RPMI8226 (cell line): Measurements from ENCODE around the gene LMOD1.
"Not testable (repeated sequence)": the region's sequence is repeated elsewhere in the genome, so short reads cannot be mapped to it uniquely, and the experiment has no call there.

ENCODE experiments used
- DNase-seq: peaks from one replicate; pipeline ENCODE4 v3.0.0-alpha.2; 2015

Gene LMOD1

GRCh38 chr1:201945863-201946223 lies 505 bp downstream of the LMOD1 start:
- no peak for DNase-seq

GRCh38 chr1:201945157-201945556 lies 1.2 kb downstream of the LMOD1 start:
- no peak for DNase-seq

GRCh38 chr1:201944639-201945038 lies 1.7 kb downstream of the LMOD1 start:
- no peak for DNase-seq

GRCh38 chr1:201944002-201944401 lies 2.3 kb downstream of the LMOD1 start:
- no peak for DNase-seq

- no peak for DNase-seq
Observed at GRCh38 chr1:201942129-201942495, 4.2 kb downstream of the LMOD1 start.

GRCh38 chr1:201941420-201942128 lies 4.8 kb downstream of the LMOD1 start:
- DNase-seq, result no peak

GRCh38 chr1:201940316-201940715 lies 6.0 kb downstream of the LMOD1 start:
- DNase-seq, result not testable (repeated sequence)

- no peak for DNase-seq
Observed at GRCh38 chr1:201939574-201939973, 6.8 kb downstream of the LMOD1 start.

GRCh38 chr1:201939148-201939547 lies 7.2 kb downstream of the LMOD1 start:
- no peak for DNase-seq

- DNase-seq, result no peak
Observed at GRCh38 chr1:201938440-201939035, 7.8 kb downstream of the LMOD1 start.

GRCh38 chr1:201937624-201938213 lies 8.6 kb downstream of the LMOD1 start:
- DNase-seq, result no peak

- DNase-seq, result peak; percentile 39
Observed at GRCh38 chr1:201933840-201934430, 12.4 kb downstream of the LMOD1 start.

GRCh38 chr1:201930803-201931202 lies 15.5 kb downstream of the LMOD1 start:
- DNase-seq, result no peak

- DNase-seq, result no peak
Observed at GRCh38 chr1:201930137-201930536, 16.2 kb downstream of the LMOD1 start.

- no peak for DNase-seq
Observed at GRCh38 chr1:201928266-201928665, 18.1 kb downstream of the LMOD1 start.

GRCh38 chr1:201925981-201926645 lies 20.2 kb downstream of the LMOD1 start:
- no peak for DNase-seq

- no peak for DNase-seq
Observed at GRCh38 chr1:201925301-201925567, 21.1 kb downstream of the LMOD1 start.

- no peak for DNase-seq
Observed at GRCh38 chr1:201921952-201922558, 24.3 kb downstream of the LMOD1 start.

GRCh38 chr1:201918343-201918742 lies 28.0 kb downstream of the LMOD1 start:
- DNase-seq, result no peak

GRCh38 chr1:201917362-201918033 lies 28.9 kb downstream of the LMOD1 start:
- DNase-seq, result no peak

- peak; percentile 84 for DNase-seq
Observed at GRCh38 chr1:201916649-201917249, 29.6 kb downstream of the LMOD1 start.

GRCh38 chr1:201914456-201915235 lies 31.7 kb downstream of the LMOD1 start:
- no peak for DNase-seq
